ENCODE measurements around the gene WDR1.

Gene WDR1

GRCh38 chr4:10084651-10085358 is 31.8 kb downstream of the WDR1 start:
- no peak overlapping the region for H3K27ac ChIP-seq (ENCODE audit: insufficient read depth, low read length, poor library complexity, severe bottlenecking)
- H3K36me3 ChIP-seq (ENCODE audit: control insufficient read depth, insufficient read depth, low read length): peaks cover 98% of the 10 kb centered on the region
- H3K9me3 ChIP-seq (ENCODE audit: control insufficient read depth, low read length): no peaks in the 10 kb centered on the region
- DNase-seq: no peak
- H3K27me3 ChIP-seq (replicated peaks; ENCODE audit: control insufficient read depth, insufficient read depth, low read length, poor library complexity, severe bottlenecking): no peaks in the 10 kb centered on the region
- H3K4me1 ChIP-seq (ENCODE audit: control insufficient read depth, insufficient read depth, low read length, poor library complexity, severe bottlenecking): no peaks in the 10 kb centered on the region
- H3K4me3 ChIP-seq (ENCODE audit: insufficient read depth, low read depth, low read length, poor library complexity, severe bottlenecking): no peak overlapping the region

GRCh38 chr4:10083861-10084641 is 32.5 kb downstream of the WDR1 start:
- Histone ChIP-seq H3K27me3 (replicated peaks; ENCODE audit: control insufficient read depth, insufficient read depth, low read length, poor library complexity, severe bottlenecking) (no peaks in the 10 kb centered on the region), H3K4me1 (ENCODE audit: control insufficient read depth, insufficient read depth, low read length, poor library complexity, severe bottlenecking) (no peaks in the 10 kb centered on the region), H3K36me3 (ENCODE audit: control insufficient read depth, insufficient read depth, low read length) (peaks cover 98% of the 10 kb centered on the region), H3K9me3 (ENCODE audit: control insufficient read depth, low read length) (no peaks in the 10 kb centered on the region), H3K27ac (ENCODE audit: insufficient read depth, low read length, poor library complexity, severe bottlenecking) (no peak overlapping the region), H3K4me3 (ENCODE audit: insufficient read depth, low read depth, low read length, poor library complexity, severe bottlenecking) (no peak overlapping the region)
- DNase-seq: no peak

GRCh38 chr4:10083331-10083771 is 33.2 kb downstream of the WDR1 start:
- H3K4me1 ChIP-seq (ENCODE audit: control insufficient read depth, insufficient read depth, low read length, poor library complexity, severe bottlenecking): no peaks in the 10 kb centered on the region
- H3K27ac ChIP-seq (ENCODE audit: insufficient read depth, low read length, poor library complexity, severe bottlenecking): no peak overlapping the region
- no peaks in the 10 kb centered on the region for H3K9me3 ChIP-seq (ENCODE audit: control insufficient read depth, low read length)
- no peaks in the 10 kb centered on the region for H3K27me3 ChIP-seq (replicated peaks; ENCODE audit: control insufficient read depth, insufficient read depth, low read length, poor library complexity, severe bottlenecking)
- no peak overlapping the region for H3K4me3 ChIP-seq (ENCODE audit: insufficient read depth, low read depth, low read length, poor library complexity, severe bottlenecking)
- DNase-seq: no peak
- peaks cover 98% of the 10 kb centered on the region for H3K36me3 ChIP-seq (ENCODE audit: control insufficient read depth, insufficient read depth, low read length)

DNA sequence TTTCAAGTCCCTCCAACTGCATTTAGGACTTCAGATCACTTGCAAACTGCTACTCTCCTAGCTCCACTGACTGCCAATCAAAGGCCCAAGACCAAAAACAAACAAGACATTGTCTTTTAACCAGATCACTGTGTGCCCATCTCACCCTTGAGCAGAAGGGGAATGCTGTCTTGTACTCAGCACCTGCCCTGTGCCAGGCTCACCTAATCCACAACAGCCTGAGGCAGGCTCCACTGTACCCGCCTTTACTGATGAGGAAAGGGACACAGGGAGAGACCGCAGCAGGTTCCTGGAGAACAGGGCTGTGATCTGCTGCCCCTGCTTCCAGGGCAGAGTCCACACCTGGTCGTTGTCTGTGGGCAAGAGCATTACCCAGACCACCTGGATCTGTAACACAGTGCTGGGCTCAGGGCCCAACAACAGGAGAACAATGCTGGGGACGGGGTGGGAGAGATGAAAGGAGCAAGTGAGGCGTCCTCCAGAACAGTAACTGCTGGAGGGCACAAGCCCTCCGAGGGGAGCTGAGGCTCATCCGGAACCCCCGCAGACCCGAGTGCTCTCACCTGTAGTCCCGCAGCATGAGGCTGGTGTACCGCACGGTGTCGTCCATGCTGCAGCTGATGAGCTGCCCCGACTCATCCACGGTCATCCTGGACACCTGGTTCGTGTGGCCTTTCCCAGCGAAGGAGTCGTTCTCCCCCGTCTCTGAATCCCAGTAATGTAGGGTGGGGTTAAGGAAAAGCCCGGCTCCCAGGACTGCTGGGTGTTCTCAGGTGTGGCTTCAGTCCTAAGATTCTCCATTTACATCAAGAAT is 33.9 kb downstream of the WDR1 start:
- Histone ChIP-seq H3K27me3 (replicated peaks; ENCODE audit: control insufficient read depth, insufficient read depth, low read length, poor library complexity, severe bottlenecking) (no peaks in the 10 kb centered on the region), H3K4me3 (ENCODE audit: insufficient read depth, low read depth, low read length, poor library complexity, severe bottlenecking) (no peak overlapping the region), H3K9me3 (ENCODE audit: control insufficient read depth, low read length) (no peaks in the 10 kb centered on the region), H3K36me3 (ENCODE audit: control insufficient read depth, insufficient read depth, low read length) (peaks cover 98% of the 10 kb centered on the region), H3K27ac (ENCODE audit: insufficient read depth, low read length, poor library complexity, severe bottlenecking) (no peak overlapping the region), H3K4me1 (ENCODE audit: control insufficient read depth, insufficient read depth, low read length, poor library complexity, severe bottlenecking) (no peaks in the 10 kb centered on the region)
- DNase-seq: no peak

GRCh38 chr4:10082047-10082446 is 34.6 kb downstream of the WDR1 start:
- no peak overlapping the region for H3K4me3 ChIP-seq (ENCODE audit: insufficient read depth, low read depth, low read length, poor library complexity, severe bottlenecking)
- no peak overlapping the region for H3K27ac ChIP-seq (ENCODE audit: insufficient read depth, low read length, poor library complexity, severe bottlenecking)
- DNase-seq: no peak
- H3K27me3 ChIP-seq (replicated peaks; ENCODE audit: control insufficient read depth, insufficient read depth, low read length, poor library complexity, severe bottlenecking): no peaks in the 10 kb centered on the region
- H3K36me3 ChIP-seq (ENCODE audit: control insufficient read depth, insufficient read depth, low read length): peaks cover 98% of the 10 kb centered on the region
- H3K9me3 ChIP-seq (ENCODE audit: control insufficient read depth, low read length): no peaks in the 10 kb centered on the region
- H3K4me1 ChIP-seq (ENCODE audit: control insufficient read depth, insufficient read depth, low read length, poor library complexity, severe bottlenecking): no peaks in the 10 kb centered on the region

GRCh38 chr4:10081218-10081606 is 35.4 kb downstream of the WDR1 start:
- Histone ChIP-seq H3K4me1 (ENCODE audit: control insufficient read depth, insufficient read depth, low read length, poor library complexity, severe bottlenecking) (no peaks in the 10 kb centered on the region), H3K27ac (ENCODE audit: insufficient read depth, low read length, poor library complexity, severe bottlenecking) (no peak overlapping the region), H3K36me3 (ENCODE audit: control insufficient read depth, insufficient read depth, low read length) (peaks cover 98% of the 10 kb centered on the region), H3K4me3 (ENCODE audit: insufficient read depth, low read depth, low read length, poor library complexity, severe bottlenecking) (no peak overlapping the region), H3K27me3 (replicated peaks; ENCODE audit: control insufficient read depth, insufficient read depth, low read length, poor library complexity, severe bottlenecking) (no peaks in the 10 kb centered on the region), H3K9me3 (ENCODE audit: control insufficient read depth, low read length) (no peaks in the 10 kb centered on the region)
- DNase-seq: no peak

GRCh38 chr4:10080589-10081217 is 35.9 kb downstream of the WDR1 start:
- Histone ChIP-seq H3K36me3 (ENCODE audit: control insufficient read depth, insufficient read depth, low read length) (peaks cover 98% of the 10 kb centered on the region), H3K27me3 (replicated peaks; ENCODE audit: control insufficient read depth, insufficient read depth, low read length, poor library complexity, severe bottlenecking) (no peaks in the 10 kb centered on the region), H3K4me3 (ENCODE audit: insufficient read depth, low read depth, low read length, poor library complexity, severe bottlenecking) (no peak overlapping the region), H3K4me1 (ENCODE audit: control insufficient read depth, insufficient read depth, low read length, poor library complexity, severe bottlenecking) (no peaks in the 10 kb centered on the region), H3K27ac (ENCODE audit: insufficient read depth, low read length, poor library complexity, severe bottlenecking) (no peak overlapping the region), H3K9me3 (ENCODE audit: control insufficient read depth, low read length) (no peaks in the 10 kb centered on the region)
- no peak for DNase-seq

DNA sequence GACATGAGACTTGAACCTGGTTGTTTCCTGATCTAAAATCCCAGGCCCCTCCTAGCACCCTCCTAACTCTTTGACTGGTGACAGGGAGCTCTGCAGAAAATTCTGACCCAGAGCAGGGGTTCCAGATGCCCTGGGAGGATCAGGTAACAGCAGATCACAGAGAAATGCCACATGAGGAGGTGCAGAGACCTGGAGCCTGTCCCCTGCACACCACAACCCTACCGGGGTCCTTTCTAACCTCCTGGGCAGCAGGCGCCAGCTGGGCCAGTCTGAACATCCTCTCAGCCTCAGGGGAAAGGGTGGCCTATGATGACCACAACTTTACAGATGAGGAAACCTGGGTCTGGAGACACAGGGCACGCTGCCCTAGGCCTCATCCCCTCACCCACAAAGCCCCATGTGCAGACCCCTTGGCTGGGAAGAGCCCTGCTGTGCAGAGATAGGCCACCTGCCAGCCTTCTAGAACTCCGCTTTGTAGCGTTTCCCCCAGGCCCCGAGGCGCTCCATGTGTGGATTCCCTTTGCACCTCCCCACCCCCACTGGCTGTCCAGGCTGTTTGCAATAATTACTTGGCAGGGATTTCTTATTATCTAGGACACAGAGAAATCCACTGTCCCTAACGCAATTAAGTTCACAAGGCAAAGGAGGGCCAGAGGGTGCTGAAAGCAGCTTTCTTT is 36.5 kb downstream of the WDR1 start:
- no peak overlapping the region for H3K4me3 ChIP-seq (ENCODE audit: insufficient read depth, low read depth, low read length, poor library complexity, severe bottlenecking)
- H3K9me3 ChIP-seq (ENCODE audit: control insufficient read depth, low read length): no peaks in the 10 kb centered on the region
- no peaks in the 10 kb centered on the region for H3K4me1 ChIP-seq (ENCODE audit: control insufficient read depth, insufficient read depth, low read length, poor library complexity, severe bottlenecking)
- peaks cover 98% of the 10 kb centered on the region for H3K36me3 ChIP-seq (ENCODE audit: control insufficient read depth, insufficient read depth, low read length)
- no peak overlapping the region for H3K27ac ChIP-seq (ENCODE audit: insufficient read depth, low read length, poor library complexity, severe bottlenecking)
- no peak for DNase-seq
- no peaks in the 10 kb centered on the region for H3K27me3 ChIP-seq (replicated peaks; ENCODE audit: control insufficient read depth, insufficient read depth, low read length, poor library complexity, severe bottlenecking)

- DNase-seq: no peak
- no peaks in the 10 kb centered on the region for H3K27me3 ChIP-seq (replicated peaks; ENCODE audit: control insufficient read depth, insufficient read depth, low read length, poor library complexity, severe bottlenecking)
- H3K27ac ChIP-seq (ENCODE audit: insufficient read depth, low read length, poor library complexity, severe bottlenecking): no peak overlapping the region
- H3K9me3 ChIP-seq (ENCODE audit: control insufficient read depth, low read length): no peaks in the 10 kb centered on the region
- H3K4me3 ChIP-seq (ENCODE audit: insufficient read depth, low read depth, low read length, poor library complexity, severe bottlenecking): no peak overlapping the region
- peaks cover 98% of the 10 kb centered on the region for H3K36me3 ChIP-seq (ENCODE audit: control insufficient read depth, insufficient read depth, low read length)
- no peaks in the 10 kb centered on the region for H3K4me1 ChIP-seq (ENCODE audit: control insufficient read depth, insufficient read depth, low read length, poor library complexity, severe bottlenecking)
These were observed 37.3 kb downstream of the WDR1 start for GRCh38 chr4:10079256-10079655.
